ENCODE data around the gene SGIP1.

- TF ChIP-seq CTCF (IDR thresholded peaks at IDR 0.05; ENCODE audit: extremely low read depth in 1 of 2, insufficient read depth in 1 of 2, low read depth in 1 of 2, low read length in 2 of 2) (no peak), POLR2AphosphoS5 (IDR thresholded peaks at IDR 0.05; ENCODE audit: insufficient read depth, low read depth, low read length) (no peak), POLR2A (IDR thresholded peaks at IDR 0.05; ENCODE audit: low read depth, low read length) (no peak), FOS (IDR thresholded peaks at IDR 0.05; ENCODE audit: borderline replicate concordance, insufficient read depth, low read length) (no peak), EZH2 (IDR thresholded peaks at IDR 0.05; ENCODE audit: borderline replicate concordance, low read depth, low read length, severe bottlenecking) (no peak), JUN (IDR thresholded peaks at IDR 0.05; ENCODE audit: borderline replicate concordance, insufficient read depth, insufficient read length, low read depth) (no peak), MYC (IDR thresholded peaks at IDR 0.05; ENCODE audit: low read depth, low read length) (no peak)
Observed at GRCh38 chr1:66523562-66523961, 10.4 kb upstream of the SGIP1 start.
